HK-2 (cell line): Measurements from ENCODE around the gene EMC8.

ENCODE experiments used
- DNase-seq: peaks from one replicate; pipeline ENCODE4 v3.0.0-alpha.2; 2018; ENCODE audit not compliant: unreplicated experiment

The EMC8 gene

GRCh38 chr16:85755929-85756768 lies 43.2 kb downstream of the EMC8 start:
- no peak for DNase-seq

- no peak for DNase-seq
These were observed 44.9 kb downstream of the EMC8 start for GRCh38 chr16:85754413-85754812.

GRCh38 chr16:85753976-85754375 lies 45.4 kb downstream of the EMC8 start:
- no peak for DNase-seq

- no peak for DNase-seq
These were observed 45.8 kb downstream of the EMC8 start for GRCh38 chr16:85753559-85753958.

GRCh38 chr16:85752511-85753420 lies 46.6 kb downstream of the EMC8 start:
- DNase-seq, result no peak

GRCh38 chr16:85751698-85752501 lies 47.4 kb downstream of the EMC8 start:
- no peak for DNase-seq

- DNase-seq, result peak; percentile 54
These were observed 48.3 kb downstream of the EMC8 start, which contains the start of gene C16orf74 for GRCh38 chr16:85750827-85751697. Gene C16orf74, minus strand, starts transcription at chr16:85751096. Its CDS starts 15,879 bp downstream, at chr16:85735217.

- DNase-seq, result peak; percentile 51
These were observed 49.1 kb downstream of the EMC8 start for GRCh38 chr16:85750146-85750826.

- DNase-seq, result no peak
These were observed 49.6 kb downstream of the EMC8 start for GRCh38 chr16:85749771-85750145.

GRCh38 chr16:85746460-85747215 lies 52.7 kb downstream of the EMC8 start:
- peak; percentile 26 for DNase-seq

GRCh38 chr16:85738923-85739715 lies 60.2 kb downstream of the EMC8 start:
- DNase-seq, result no peak

GRCh38 chr16:85736921-85737320 lies 62.4 kb downstream of the EMC8 start:
- DNase-seq, result no peak

- no peak for DNase-seq
These were observed 63.4 kb downstream of the EMC8 start for GRCh38 chr16:85735946-85736345.

GRCh38 chr16:85735225-85735635 lies 64.1 kb downstream of the EMC8 start:
- no peak for DNase-seq

- no peak for DNase-seq
These were observed 64.9 kb downstream of the EMC8 start for GRCh38 chr16:85734311-85735017.

GRCh38 chr16:85733839-85734170 lies 65.5 kb downstream of the EMC8 start:
- no peak for DNase-seq

- no peak for DNase-seq
These were observed 66.0 kb downstream of the EMC8 start for GRCh38 chr16:85733155-85733838.

GRCh38 chr16:85731179-85731578 lies 68.2 kb downstream of the EMC8 start:
- no peak for DNase-seq
